Uterus (tissue), 4 donors: ENCODE data around the gene MAN2A1. TPM values are rescaled to one million over a fixed set of nuclear protein-coding genes. Genes with fewer than 3 reads are reported as not detected.

ENCODE experiments used
- DNase-seq, 2 donors: peaks; one replicate each; pipeline ENCODE4 v3.0.0-alpha.2; 2019 to 2020
- H3K27ac ChIP-seq, 2 donors: fragments of 200-600 bp; sonication (generic); 1 replicate in 1 of 2; 2 replicates in 1 of 2; pipeline ENCODE4 v1.5.1; 2016 to 2018
- H3K27me3 ChIP-seq, 2 donors: fragments of 200-600 bp; sonication (generic); one replicate each; pipeline ENCODE4 v1.5.1; 2018 to 2019; ENCODE audit warnings: control low read depth in 1 of 2
- H3K36me3 ChIP-seq, 2 donors: fragments of 200-600 bp; sonication (generic); one replicate each; pipeline ENCODE4 v1.5.1; 2019; ENCODE audit warnings: control low read depth in 1 of 2
- H3K4me1 ChIP-seq, 2 donors: fragments of 200-600 bp; sonication (generic); one replicate each; pipeline ENCODE4 v1.5.1; 2018 to 2019; ENCODE audit warnings: control low read depth in 1 of 2
- H3K4me3 ChIP-seq, 2 donors: fragments of 200-600 bp; sonication (generic); 1 replicate in 1 of 2; 2 replicates in 1 of 2; pipeline ENCODE4 v1.5.1; 2018 to 2019; ENCODE audit warnings: mild to moderate bottlenecking in 1 of 2
- H3K9me3 ChIP-seq, 2 donors: fragments of 200-600 bp; sonication (generic); one replicate each; pipeline ENCODE4 v1.5.1; 2019; ENCODE audit warnings: control low read depth in 1 of 2
- POLR2A ChIP-seq, 2 donors: fragments of 450-650 bp; IDR thresholded peaks; one replicate each; pipeline ENCODE4 v1.6.1; 2016; ENCODE audit warnings: antibody characterized with exemption in 2 of 2, mild to moderate bottlenecking in 1 of 2, moderate library complexity in 1 of 2
- intact Hi-C: fragments of 100-400 bp; cut with DNase I; formaldehyde crosslinking; loops from one replicate; pipeline ENCODE4 v1.15.1; 2023; ENCODE audit warnings: low total_unique reads
- total RNA-seq, 4 donors: library from RNA; depleted of rRNA in 3 of 4; stranded (reverse); fragments of >200 nt in 3 of 4; gene quantifications; one replicate each; pipeline versions ENCODE4 v1.1.0 to v1.2.4, GENCODE V29; 2014 to 2023
- TF ChIP-seq, protein P1 (sequence below), 4 experiments: fragments of 200-600 bp in 2 of 4; fragments of 450-650 bp in 2 of 4; sonication (generic) in 2 of 4; IDR thresholded peaks; one replicate each; pipeline ENCODE4 v1.5.1; 2016 to 2019; ENCODE audit warnings: antibody characterized with exemption in 4 of 4, mild to moderate bottlenecking in 2 of 4, moderate library complexity in 1 of 4
- donor health status: DM: yes; HTN: yes; CAD: no.

The MAN2A1 gene
- total RNA-seq, 4 donors from 2014 or later: 22.8 to 109 (median 40.6) TPM

DNA sequence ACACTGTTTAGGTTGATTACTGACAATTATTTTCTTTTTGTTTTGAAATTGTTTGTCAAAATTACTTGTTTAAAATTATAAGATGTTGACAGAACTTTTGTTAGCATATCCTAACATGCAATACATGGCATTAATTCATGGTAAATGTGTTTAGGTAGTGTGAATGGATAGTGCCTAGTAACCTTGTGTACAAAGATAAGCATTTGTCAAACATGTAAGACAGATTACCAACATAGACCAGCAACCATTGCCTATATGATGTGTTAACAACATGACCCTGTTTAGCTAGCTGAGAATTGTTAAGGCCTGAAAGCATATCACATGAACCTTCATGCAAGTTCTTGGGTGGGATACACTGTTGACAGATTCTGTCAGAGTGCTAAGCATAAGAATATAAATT lies 13.4 kb downstream of the MAN2A1 start:
- intact Hi-C loops: no loop called here
- TF ChIP-seq, protein P1, sequence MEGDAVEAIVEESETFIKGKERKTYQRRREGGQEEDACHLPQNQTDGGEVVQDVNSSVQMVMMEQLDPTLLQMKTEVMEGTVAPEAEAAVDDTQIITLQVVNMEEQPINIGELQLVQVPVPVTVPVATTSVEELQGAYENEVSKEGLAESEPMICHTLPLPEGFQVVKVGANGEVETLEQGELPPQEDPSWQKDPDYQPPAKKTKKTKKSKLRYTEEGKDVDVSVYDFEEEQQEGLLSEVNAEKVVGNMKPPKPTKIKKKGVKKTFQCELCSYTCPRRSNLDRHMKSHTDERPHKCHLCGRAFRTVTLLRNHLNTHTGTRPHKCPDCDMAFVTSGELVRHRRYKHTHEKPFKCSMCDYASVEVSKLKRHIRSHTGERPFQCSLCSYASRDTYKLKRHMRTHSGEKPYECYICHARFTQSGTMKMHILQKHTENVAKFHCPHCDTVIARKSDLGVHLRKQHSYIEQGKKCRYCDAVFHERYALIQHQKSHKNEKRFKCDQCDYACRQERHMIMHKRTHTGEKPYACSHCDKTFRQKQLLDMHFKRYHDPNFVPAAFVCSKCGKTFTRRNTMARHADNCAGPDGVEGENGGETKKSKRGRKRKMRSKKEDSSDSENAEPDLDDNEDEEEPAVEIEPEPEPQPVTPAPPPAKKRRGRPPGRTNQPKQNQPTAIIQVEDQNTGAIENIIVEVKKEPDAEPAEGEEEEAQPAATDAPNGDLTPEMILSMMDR (IDR thresholded peaks at IDR 0.05): no peak
- TF ChIP-seq POLR2A (IDR thresholded peaks at IDR 0.05): no peak
- Histone ChIP-seq H3K36me3 (no peaks in the 10 kb centered on the region), H3K27ac (no peak overlapping the region), H3K4me1 (no peaks in the 10 kb centered on the region), H3K4me3 (no peak overlapping the region), H3K27me3 (no peaks in the 10 kb centered on the region), H3K9me3 (no peaks in the 10 kb centered on the region)
- no peak for DNase-seq

DNA sequence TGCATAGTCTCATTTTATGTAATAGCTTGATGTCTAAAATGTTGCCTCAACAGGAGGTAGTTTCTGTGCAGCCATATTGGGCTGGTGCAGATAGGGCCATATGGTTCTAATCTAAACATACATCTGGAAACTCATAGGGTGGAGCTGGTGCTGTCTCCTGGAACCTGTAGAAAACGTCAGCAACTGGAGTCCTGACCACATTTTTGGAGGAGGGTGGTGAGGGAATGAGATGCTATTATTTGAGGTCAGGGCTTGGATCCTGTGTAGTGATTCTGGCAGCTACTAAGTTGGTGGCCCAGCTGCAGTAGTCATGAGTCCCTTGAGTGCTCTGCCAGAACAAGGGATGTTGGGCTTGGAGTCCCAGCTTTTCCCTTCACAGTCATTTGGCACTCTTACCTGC lies 14.1 kb downstream of the MAN2A1 start:
- TF ChIP-seq, protein P1 (IDR thresholded peaks at IDR 0.05): no peak
- no peak for TF ChIP-seq POLR2A (IDR thresholded peaks at IDR 0.05)
- H3K4me1 ChIP-seq: no peaks in the 10 kb centered on the region

DNA sequence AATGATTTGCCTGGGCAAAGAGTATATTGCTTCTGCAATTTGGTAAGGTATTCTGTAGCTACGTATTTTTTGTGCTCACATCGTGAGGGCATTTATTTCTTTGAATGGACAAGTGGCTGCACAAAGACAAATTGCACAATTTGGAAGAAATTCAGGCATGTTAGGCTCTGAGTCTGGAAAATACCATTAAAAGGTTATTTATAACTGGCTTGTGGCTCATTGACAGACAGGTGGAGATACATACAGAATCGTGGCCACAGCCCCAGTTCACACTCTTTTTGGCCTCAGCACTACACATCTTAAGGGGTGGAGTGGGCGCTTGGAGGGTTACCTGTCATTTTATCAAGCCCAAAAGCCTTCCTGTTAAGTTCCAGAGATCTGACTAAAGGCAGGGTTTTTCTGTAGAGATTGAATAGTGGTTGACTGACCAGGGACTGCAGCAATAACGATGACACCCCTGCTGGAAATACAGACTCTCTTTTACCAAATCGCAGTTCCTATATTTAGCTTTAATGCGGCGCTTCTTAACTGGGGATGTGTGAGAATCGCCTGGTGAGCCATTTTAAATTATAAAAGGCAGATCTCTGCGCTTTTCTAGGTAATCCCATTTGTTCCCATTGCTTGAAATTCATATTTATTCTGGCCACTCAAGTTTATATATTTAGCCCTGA lies 14.7 kb downstream of the MAN2A1 start:
- Histone ChIP-seq H3K4me3 (no peak overlapping the region), H3K4me1 (no peaks in the 10 kb centered on the region), H3K27me3 (no peaks in the 10 kb centered on the region), H3K27ac (no peak overlapping the region), H3K36me3 (no peaks in the 10 kb centered on the region), H3K9me3 (no peaks in the 10 kb centered on the region)
- no peak for TF ChIP-seq POLR2A (IDR thresholded peaks at IDR 0.05)
- TF ChIP-seq, protein P1 (IDR thresholded peaks at IDR 0.05): no peak
- DNase-seq: no peak
- intact Hi-C loops: no loop called here

More for the DNA sequence above, 14.1 kb downstream of the MAN2A1 start:
- Histone ChIP-seq H3K4me3 (no peak overlapping the region), H3K36me3 (no peaks in the 10 kb centered on the region), H3K9me3 (no peaks in the 10 kb centered on the region), H3K27me3 (no peaks in the 10 kb centered on the region), H3K27ac (no peak overlapping the region)
- intact Hi-C loops: no loop called here
- DNase-seq: no peak

DNA sequence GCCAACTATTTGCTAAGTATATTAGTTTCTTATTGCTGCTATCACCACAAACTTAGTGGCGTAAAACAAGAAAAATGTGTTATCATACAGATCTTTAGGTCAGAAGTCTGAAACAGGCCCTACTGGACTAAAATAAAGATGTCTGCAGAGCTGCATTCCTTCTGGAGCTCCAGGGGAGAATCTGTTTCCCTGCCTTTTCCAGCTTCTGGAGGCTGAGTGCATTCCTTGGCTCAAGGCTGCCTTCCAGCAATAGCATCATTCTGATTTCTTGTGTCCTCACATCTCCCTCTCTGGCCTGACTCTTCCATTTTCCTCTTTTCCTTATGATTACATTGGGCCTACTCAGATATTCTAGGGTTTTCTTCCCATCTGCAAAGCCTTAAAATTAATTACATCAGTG lies 15.9 kb downstream of the MAN2A1 start:
- H3K9me3 ChIP-seq: no peaks in the 10 kb centered on the region
- no peaks in the 10 kb centered on the region for H3K27me3 ChIP-seq
- H3K27ac ChIP-seq: no peak overlapping the region
- H3K36me3 ChIP-seq: no peaks in the 10 kb centered on the region
- H3K4me1 ChIP-seq: no peaks in the 10 kb centered on the region
- TF ChIP-seq, protein P1 (IDR thresholded peaks at IDR 0.05): no peak
- TF ChIP-seq POLR2A (IDR thresholded peaks at IDR 0.05): no peak
- H3K4me3 ChIP-seq: no peak overlapping the region
- intact Hi-C loops: no loop called here
- DNase-seq: no peak

DNA sequence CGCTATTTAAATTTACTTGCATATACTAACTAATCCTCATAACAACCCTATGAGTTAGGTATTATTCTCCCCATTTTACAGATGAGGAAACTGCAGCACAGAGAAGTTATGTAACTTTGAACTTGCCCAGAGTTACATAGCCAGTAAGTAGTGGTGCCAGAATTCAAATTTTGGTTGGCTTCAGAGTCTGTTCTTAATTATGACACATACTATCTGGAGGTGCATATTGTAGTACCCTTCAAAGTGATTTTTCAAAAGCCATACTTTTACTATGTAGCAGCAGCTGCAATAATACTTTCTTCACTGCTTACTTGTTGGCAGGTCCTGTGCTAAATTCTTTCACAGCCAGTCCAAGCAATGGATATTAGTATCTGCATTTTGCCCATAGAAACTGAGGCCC lies 16.4 kb downstream of the MAN2A1 start:
- Histone ChIP-seq H3K9me3 (no peaks in the 10 kb centered on the region), H3K27ac (no peak overlapping the region), H3K27me3 (no peaks in the 10 kb centered on the region), H3K4me3 (no peak overlapping the region), H3K4me1 (no peaks in the 10 kb centered on the region), H3K36me3 (no peaks in the 10 kb centered on the region)
- intact Hi-C loops: no loop called here
- TF ChIP-seq, protein P1 (IDR thresholded peaks at IDR 0.05): no peak
- no peak for TF ChIP-seq POLR2A (IDR thresholded peaks at IDR 0.05)
- DNase-seq: no peak
